HL-60 (cell line): ENCODE measurements around the gene NPTX2.

Experiments
- DNase-seq, 2 experiments: peaks; one replicate each; pipeline ENCODE4 v3.0.0-alpha.2; 2010 to 2020; ENCODE audit warnings: low read depth in 1 of 2, low spot score in 1 of 2
- H3K27ac ChIP-seq: fragments of 250-450 bp; sonication (Bioruptor Pico); replicated peaks from 2 replicates; pipeline ENCODE4 v1.5.1; 2020; ENCODE audit warnings: mild to moderate bottlenecking, moderate library complexity
- H3K27me3 ChIP-seq: fragments of 250-450 bp; sonication (Bioruptor Pico); 2 replicates; pipeline ENCODE4 v1.5.1; 2021; ENCODE audit warnings: mild to moderate bottlenecking, moderate library complexity; ENCODE audit not compliant: insufficient read depth, poor library complexity, severe bottlenecking
- H3K4me3 ChIP-seq: replicated peaks from 2 replicates; pipeline ENCODE4 v1.5.1; 2011; ENCODE audit warnings: mild to moderate bottlenecking, control low read depth, low read length; ENCODE audit not compliant: insufficient read depth
- GABPA ChIP-seq: IDR thresholded peaks from 2 replicates; pipeline ENCODE4 v1.6.1; 2012; ENCODE audit warnings: low read depth
- POLR2AphosphoS5 ChIP-seq: IDR thresholded peaks from 2 replicates; pipeline ENCODE4 v1.6.1; 2012; ENCODE audit warnings: low read depth
- SPI1 ChIP-seq: IDR thresholded peaks from 2 replicates; pipeline ENCODE4 v1.6.1; 2012; ENCODE audit warnings: low read depth, mild to moderate bottlenecking, borderline replicate concordance
- TF ChIP-seq, protein P1 (sequence below): IDR thresholded peaks from one replicate; pipeline ENCODE4 v1.5.1; 2011; ENCODE audit warnings: low read length, control low read depth, inconsistent platforms; ENCODE audit not compliant: insufficient read depth
- TF ChIP-seq, protein P2 (sequence below): IDR thresholded peaks from 2 replicates; pipeline ENCODE4 v1.6.1; 2012; ENCODE audit warnings: low read depth; ENCODE audit not compliant: insufficient replicate concordance

The NPTX2 gene

DNA sequence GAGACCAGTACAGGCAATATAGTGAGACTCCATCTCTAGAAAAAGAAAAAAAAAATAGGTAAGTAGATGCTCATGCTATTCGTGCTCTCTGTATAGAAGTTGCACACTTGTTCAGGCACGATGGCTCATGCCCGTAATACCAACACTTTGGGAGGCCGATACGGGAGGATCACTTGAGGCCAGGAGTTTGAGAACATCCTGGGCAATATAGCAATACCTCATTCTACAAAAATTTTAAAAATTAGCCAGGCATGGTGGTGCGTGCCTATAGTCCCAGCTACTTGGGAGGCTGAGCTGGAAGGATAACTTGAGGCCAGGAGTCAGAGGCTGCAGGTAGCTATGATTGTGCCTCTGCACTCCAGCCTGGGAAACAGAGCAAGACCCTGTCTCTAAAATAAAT lies 17.2 kb upstream of the NPTX2 start:
- DNase-seq: no peak
- Histone ChIP-seq H3K27me3 (no peaks in the 10 kb centered on the region), H3K4me3 (no peak overlapping the region), H3K27ac (no peak overlapping the region)
- TF ChIP-seq, protein P1, sequence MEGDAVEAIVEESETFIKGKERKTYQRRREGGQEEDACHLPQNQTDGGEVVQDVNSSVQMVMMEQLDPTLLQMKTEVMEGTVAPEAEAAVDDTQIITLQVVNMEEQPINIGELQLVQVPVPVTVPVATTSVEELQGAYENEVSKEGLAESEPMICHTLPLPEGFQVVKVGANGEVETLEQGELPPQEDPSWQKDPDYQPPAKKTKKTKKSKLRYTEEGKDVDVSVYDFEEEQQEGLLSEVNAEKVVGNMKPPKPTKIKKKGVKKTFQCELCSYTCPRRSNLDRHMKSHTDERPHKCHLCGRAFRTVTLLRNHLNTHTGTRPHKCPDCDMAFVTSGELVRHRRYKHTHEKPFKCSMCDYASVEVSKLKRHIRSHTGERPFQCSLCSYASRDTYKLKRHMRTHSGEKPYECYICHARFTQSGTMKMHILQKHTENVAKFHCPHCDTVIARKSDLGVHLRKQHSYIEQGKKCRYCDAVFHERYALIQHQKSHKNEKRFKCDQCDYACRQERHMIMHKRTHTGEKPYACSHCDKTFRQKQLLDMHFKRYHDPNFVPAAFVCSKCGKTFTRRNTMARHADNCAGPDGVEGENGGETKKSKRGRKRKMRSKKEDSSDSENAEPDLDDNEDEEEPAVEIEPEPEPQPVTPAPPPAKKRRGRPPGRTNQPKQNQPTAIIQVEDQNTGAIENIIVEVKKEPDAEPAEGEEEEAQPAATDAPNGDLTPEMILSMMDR: no peak
- TF ChIP-seq, protein P2, sequence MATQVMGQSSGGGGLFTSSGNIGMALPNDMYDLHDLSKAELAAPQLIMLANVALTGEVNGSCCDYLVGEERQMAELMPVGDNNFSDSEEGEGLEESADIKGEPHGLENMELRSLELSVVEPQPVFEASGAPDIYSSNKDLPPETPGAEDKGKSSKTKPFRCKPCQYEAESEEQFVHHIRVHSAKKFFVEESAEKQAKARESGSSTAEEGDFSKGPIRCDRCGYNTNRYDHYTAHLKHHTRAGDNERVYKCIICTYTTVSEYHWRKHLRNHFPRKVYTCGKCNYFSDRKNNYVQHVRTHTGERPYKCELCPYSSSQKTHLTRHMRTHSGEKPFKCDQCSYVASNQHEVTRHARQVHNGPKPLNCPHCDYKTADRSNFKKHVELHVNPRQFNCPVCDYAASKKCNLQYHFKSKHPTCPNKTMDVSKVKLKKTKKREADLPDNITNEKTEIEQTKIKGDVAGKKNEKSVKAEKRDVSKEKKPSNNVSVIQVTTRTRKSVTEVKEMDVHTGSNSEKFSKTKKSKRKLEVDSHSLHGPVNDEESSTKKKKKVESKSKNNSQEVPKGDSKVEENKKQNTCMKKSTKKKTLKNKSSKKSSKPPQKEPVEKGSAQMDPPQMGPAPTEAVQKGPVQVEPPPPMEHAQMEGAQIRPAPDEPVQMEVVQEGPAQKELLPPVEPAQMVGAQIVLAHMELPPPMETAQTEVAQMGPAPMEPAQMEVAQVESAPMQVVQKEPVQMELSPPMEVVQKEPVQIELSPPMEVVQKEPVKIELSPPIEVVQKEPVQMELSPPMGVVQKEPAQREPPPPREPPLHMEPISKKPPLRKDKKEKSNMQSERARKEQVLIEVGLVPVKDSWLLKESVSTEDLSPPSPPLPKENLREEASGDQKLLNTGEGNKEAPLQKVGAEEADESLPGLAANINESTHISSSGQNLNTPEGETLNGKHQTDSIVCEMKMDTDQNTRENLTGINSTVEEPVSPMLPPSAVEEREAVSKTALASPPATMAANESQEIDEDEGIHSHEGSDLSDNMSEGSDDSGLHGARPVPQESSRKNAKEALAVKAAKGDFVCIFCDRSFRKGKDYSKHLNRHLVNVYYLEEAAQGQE: no peak
- TF ChIP-seq GABPA (no peak), SPI1 (no peak), POLR2AphosphoS5 (no peak)

DNA sequence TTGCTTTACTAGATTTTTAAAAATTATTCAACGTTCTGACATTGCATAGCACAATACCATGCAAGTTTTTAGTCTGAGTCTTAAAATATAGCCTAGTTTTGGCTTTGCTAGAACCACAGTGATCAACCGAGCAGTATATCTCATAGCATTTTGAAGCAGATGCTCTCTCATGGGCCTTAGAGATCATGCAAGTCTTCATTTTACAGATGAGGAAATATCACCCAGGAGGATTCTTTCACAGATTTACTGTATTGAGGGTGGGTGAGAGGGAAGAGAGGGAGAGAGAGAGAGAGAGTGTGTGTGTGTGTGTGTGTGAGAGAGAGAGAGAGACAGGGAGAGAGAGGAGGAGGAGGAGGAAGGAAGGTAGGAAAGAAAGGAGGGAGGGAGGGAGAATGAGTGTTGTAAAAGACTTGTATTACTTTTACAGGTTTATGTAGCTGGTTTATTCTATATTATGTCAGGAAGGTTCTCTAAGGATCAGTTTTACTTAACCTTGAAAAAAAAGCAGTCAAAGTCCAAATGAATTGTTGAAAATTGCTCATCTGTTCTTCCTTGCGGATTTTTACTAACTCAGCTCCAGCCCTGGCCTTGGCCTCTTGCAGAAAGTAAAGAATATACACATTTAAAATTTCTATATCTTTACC lies 14.2 kb upstream of the NPTX2 start:
- H3K27me3 ChIP-seq: no peaks in the 10 kb centered on the region
- H3K4me3 ChIP-seq: no peak overlapping the region
- TF ChIP-seq, protein P2: no peak
- no peak for TF ChIP-seq POLR2AphosphoS5
- no peak for TF ChIP-seq SPI1
- TF ChIP-seq, protein P1: no peak
- TF ChIP-seq GABPA: no peak
- DNase-seq: no peak
- no peak overlapping the region for H3K27ac ChIP-seq

DNA sequence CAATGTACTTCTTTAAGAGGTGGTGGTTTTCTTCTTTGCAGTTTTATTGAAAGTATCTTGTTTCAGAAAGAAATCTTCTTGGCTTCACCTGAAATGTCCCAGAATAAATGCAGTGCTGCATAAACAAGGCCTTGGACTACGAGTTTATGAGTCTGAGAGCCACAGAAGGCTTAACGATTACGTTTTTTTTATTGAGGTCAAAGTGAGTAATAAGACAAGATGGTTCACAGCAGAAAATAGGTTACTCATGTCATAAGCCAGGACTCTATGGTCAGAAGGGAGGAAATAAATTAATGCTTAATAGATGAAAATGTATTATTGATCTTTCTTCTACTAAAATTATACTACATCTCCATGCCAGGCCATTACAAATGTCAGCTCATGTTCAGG lies 13.7 kb upstream of the NPTX2 start:
- TF ChIP-seq GABPA (no peak), SPI1 (no peak), POLR2AphosphoS5 (no peak)
- TF ChIP-seq, protein P1: no peak
- TF ChIP-seq, protein P2: no peak
- H3K27ac ChIP-seq: no peak overlapping the region
- DNase-seq: no peak
- no peaks in the 10 kb centered on the region for H3K27me3 ChIP-seq
- no peak overlapping the region for H3K4me3 ChIP-seq
